ENCODE results near the gene SYT2. TPM values are rescaled to one million over a fixed set of nuclear protein-coding genes. Genes with fewer than 3 reads are reported as not detected.
"Not testable (repeated sequence)": the region's sequence is repeated elsewhere in the genome, so short reads cannot be mapped to it uniquely, and the experiment has no call there.

The SYT2 gene
- total RNA-seq, 1 experiment from 2014 or later = not detected

DNA sequence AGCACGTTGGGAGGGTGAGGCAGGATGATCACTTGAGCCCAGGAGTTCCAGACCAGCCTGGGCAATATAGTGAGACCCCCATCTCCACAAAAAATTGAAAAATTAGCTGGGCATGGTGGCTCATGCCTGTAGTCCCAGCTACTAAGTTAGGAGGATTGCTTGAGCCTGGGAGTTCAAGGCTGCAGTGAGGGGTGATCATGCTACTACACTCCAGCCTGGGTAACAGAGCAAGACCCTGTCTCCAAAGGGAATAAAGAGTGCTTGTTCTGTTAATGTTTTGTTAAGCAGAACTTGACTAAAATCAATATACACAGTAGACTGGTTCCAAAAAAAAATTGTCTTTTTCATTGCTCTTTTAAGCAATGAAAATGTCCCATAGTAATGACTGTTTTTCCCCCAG lies 146.4 kb downstream of the SYT2 start:
- Histone ChIP-seq H3K27ac (no peak overlapping the region), H3K27me3 (replicated peaks) (no peaks in the 10 kb centered on the region), H3K9me3 (replicated peaks) (no peaks in the 10 kb centered on the region), H3K4me3 (no peak overlapping the region), H3K36me3 (peaks cover 10% of the 10 kb centered on the region; the same call in 1 of the 2 replicates), H3K4me1 (replicated peaks) (peaks cover 32% of the 10 kb centered on the region)
- DNase-seq (ENCODE audit: low read depth in 1 of 2, low spot score in 2 of 2) = no peak

DNA sequence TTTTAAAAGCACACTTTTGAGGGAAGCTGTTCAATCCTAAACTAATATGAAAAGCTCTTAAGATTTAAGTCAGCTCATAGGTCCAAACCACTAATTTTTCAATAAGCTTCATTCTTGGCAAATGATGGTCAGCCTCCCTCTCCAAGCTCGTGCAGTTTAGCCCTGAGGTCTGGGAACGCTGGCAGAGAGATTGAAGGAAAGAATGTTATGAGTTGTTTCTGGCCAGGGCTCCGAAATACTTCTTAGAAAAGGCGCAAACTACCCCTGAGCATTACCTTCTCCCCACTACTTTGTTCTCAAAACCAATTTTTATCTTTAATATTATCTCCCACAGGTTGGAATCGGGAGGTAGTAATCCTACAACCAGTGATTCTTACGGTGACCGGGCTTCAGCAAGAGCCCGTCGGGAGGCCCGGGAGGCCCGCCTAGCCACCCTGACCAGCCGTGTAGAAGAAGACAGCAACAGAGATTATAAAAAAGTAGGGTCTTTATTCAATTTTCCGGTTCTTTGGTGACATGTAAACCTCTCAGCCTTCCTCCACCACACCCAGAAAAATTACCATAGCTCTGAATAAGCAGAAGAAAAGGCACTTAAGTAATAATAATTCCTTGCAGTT lies 147.7 kb downstream of the SYT2 start:
- Histone ChIP-seq H3K9me3 (replicated peaks) (no peaks in the 10 kb centered on the region), H3K36me3 (peaks cover 10% of the 10 kb centered on the region; the same call in 1 of the 2 replicates)
- no peak for DNase-seq (ENCODE audit: low read depth in 1 of 2, low spot score in 2 of 2)

GRCh38 chr1:202561726-202562443 lies 148.4 kb downstream of the SYT2 start:
- Histone ChIP-seq H3K4me3 (no peak overlapping the region), H3K27ac (no peak overlapping the region), H3K27me3 (replicated peaks) (no peaks in the 10 kb centered on the region), H3K9me3 (replicated peaks) (no peaks in the 10 kb centered on the region), H3K36me3 (peaks cover 10% of the 10 kb centered on the region; the same call in 1 of the 2 replicates), H3K4me1 (replicated peaks) (peaks cover 12% of the 10 kb centered on the region)
- DNase-seq (ENCODE audit: low read depth in 1 of 2, low spot score in 2 of 2) = no peak

More for the DNA sequence above, 147.7 kb downstream of the SYT2 start:
- Histone ChIP-seq H3K4me1 (replicated peaks) (peaks cover 19% of the 10 kb centered on the region), H3K27me3 (replicated peaks) (no peaks in the 10 kb centered on the region), H3K27ac (no peak overlapping the region), H3K4me3 (no peak overlapping the region)

GRCh38 chr1:202561240-202561639 lies 149.0 kb downstream of the SYT2 start:
- H3K36me3 ChIP-seq = peaks cover 10% of the 10 kb centered on the region; the same call in 1 of the 2 replicates
- DNase-seq (ENCODE audit: low read depth in 1 of 2, low spot score in 2 of 2) = no peak
- H3K4me3 ChIP-seq = no peak overlapping the region
- H3K27ac ChIP-seq = no peak overlapping the region
- H3K9me3 ChIP-seq (replicated peaks) = no peaks in the 10 kb centered on the region
- peaks cover 6% of the 10 kb centered on the region for H3K4me1 ChIP-seq (replicated peaks)
- no peaks in the 10 kb centered on the region for H3K27me3 ChIP-seq (replicated peaks)

DNA sequence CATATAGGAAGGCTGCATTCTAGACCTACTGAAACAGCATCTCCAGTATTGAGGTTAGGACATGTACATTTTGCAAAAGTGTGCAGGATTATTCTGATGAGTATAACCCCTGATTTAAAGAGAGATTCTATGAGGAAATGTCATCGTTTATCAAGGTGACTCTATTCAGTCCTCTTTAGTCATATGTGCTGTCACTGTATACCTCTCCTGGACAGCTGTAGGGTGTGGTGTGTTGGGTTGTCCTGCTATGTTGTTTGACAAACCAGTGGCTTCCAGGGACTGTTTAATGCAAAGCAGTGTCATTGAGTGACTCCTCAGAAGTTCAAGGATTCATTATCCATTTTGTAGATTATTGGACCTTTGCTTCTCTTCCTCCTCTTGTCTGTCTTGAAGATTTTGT lies 152.6 kb downstream of the SYT2 start:
- H3K36me3 ChIP-seq; H3K27me3 ChIP-seq (replicated peaks): not testable (repeated sequence)

GRCh38 chr1:202556037-202556436 lies 154.2 kb downstream of the SYT2 start:
- H3K4me1 ChIP-seq (replicated peaks) = peaks cover 15% of the 10 kb centered on the region
- H3K36me3 ChIP-seq; H3K4me3 ChIP-seq; DNase-seq (ENCODE audit: low read depth in 1 of 2, low spot score in 2 of 2); H3K27ac ChIP-seq; H3K27me3 ChIP-seq (replicated peaks); H3K9me3 ChIP-seq (replicated peaks): not testable (repeated sequence)

More for the DNA sequence above, 152.6 kb downstream of the SYT2 start:
- H3K9me3 ChIP-seq (replicated peaks); H3K27ac ChIP-seq; DNase-seq (ENCODE audit: low read depth in 1 of 2, low spot score in 2 of 2); H3K4me3 ChIP-seq: not testable (repeated sequence)
- H3K4me1 ChIP-seq (replicated peaks) = peaks cover 15% of the 10 kb centered on the region

DNA sequence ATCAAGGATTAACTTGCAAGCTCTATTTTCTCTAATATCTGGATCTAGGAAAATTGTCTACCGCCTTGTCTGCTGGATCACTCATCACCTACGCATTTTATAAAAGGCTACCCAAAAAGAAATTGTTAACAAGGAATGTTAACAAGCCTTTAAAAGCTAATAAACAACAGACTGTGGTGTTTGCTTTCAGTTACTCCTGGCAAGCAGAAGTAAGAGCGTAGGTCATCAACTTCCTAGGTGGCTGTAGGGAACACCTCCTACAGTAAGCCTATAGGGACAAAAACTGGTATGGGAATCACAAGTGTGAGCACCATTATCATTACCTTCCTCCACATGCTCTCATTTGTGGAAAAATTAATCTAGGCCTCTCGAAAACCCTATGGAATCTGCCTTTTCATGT lies 155.6 kb downstream of the SYT2 start:
- H3K9me3 ChIP-seq (replicated peaks); H3K4me3 ChIP-seq; H3K36me3 ChIP-seq; H3K27me3 ChIP-seq (replicated peaks): not testable (repeated sequence)
- peak overlapping the region; percentile 38; the same call in 1 of the 2 replicates for H3K27ac ChIP-seq
- peak in 1 of 2 experiments; percentile 42 for DNase-seq (ENCODE audit: low read depth in 1 of 2, low spot score in 2 of 2)
- peaks cover 15% of the 10 kb centered on the region for H3K4me1 ChIP-seq (replicated peaks)

- Histone ChIP-seq H3K27me3 (replicated peaks) (no peaks in the 10 kb centered on the region), H3K27ac (no peak overlapping the region), H3K9me3 (replicated peaks) (no peaks in the 10 kb centered on the region), H3K4me3 (no peak overlapping the region), H3K4me1 (replicated peaks) (peaks cover 15% of the 10 kb centered on the region), H3K36me3 (no peaks in the 10 kb centered on the region)
- no peak for DNase-seq (ENCODE audit: low read depth in 1 of 2, low spot score in 2 of 2)
These were observed 156.7 kb downstream of the SYT2 start for GRCh38 chr1:202553560-202554038.

DNA sequence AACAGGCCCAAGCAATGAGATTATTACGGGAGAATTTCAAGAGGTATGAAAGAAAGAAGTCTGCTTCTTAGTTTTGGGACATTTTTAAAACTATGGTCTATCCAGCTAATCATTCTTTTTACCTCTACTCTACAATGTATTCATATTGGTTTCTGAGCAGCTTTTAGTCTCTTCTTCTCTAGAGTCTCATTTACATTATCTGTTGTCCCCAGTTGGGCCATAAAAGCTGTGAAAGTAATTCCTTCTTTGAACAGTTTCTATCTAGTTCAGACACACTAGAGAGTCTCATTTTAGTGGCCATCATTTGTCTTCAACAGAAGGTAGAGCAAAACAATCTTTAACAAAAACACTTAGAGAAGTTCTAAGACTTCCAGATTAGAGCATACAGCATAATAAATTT lies 157.2 kb downstream of the SYT2 start:
- H3K27ac ChIP-seq; DNase-seq (ENCODE audit: low read depth in 1 of 2, low spot score in 2 of 2); H3K9me3 ChIP-seq (replicated peaks); H3K4me3 ChIP-seq; H3K27me3 ChIP-seq (replicated peaks); H3K36me3 ChIP-seq: not testable (repeated sequence)
- peaks cover 15% of the 10 kb centered on the region for H3K4me1 ChIP-seq (replicated peaks)

DNA sequence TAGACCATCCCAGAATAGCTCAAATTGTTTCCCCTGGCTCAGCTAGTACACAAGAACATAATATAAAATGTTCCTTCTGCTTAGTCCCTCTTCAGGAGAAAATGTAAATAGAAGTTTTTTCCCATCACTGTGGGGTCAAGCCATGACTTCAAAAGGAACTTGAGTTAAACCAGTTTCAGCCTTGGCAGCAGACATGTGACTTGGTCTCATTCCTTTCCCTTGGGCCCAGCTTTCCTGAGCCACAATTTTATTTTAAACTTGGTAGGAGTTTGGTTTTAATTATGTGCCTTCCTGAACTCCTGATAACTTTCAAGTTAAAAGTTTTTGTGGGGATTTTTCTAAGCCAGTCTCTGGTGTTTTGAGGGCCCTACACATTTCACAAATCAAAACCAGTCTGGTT lies 157.6 kb downstream of the SYT2 start:
- not testable (repeated sequence) for H3K27ac ChIP-seq; H3K36me3 ChIP-seq; H3K27me3 ChIP-seq (replicated peaks); H3K4me3 ChIP-seq; DNase-seq (ENCODE audit: low read depth in 1 of 2, low spot score in 2 of 2); H3K9me3 ChIP-seq (replicated peaks)
- peaks cover 15% of the 10 kb centered on the region for H3K4me1 ChIP-seq (replicated peaks)

DNA sequence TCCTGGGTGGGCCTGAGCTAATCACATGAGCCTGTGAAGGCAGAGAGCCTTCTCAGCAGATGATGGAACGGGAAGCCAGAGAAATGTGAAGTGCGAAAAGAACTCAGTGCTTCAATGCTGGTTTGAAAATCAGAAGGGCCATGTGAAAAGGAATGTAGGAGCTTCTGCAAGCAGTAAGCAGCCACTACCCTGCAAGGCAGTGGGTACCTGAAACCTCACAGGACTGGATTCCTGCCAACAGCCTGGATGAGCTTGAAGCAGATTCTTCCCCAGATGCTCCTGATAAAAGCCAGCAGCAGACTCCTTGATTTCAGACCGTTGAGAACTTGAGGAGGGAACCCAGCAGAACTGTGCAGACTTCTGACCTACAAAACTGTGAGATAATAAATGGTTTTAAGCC lies 158.6 kb downstream of the SYT2 start:
- H3K27ac ChIP-seq = no peak overlapping the region
- H3K4me1 ChIP-seq (replicated peaks) = peaks cover 15% of the 10 kb centered on the region
- no peaks in the 10 kb centered on the region for H3K36me3 ChIP-seq
- no peak for DNase-seq (ENCODE audit: low read depth in 1 of 2, low spot score in 2 of 2)
- H3K9me3 ChIP-seq (replicated peaks) = no peaks in the 10 kb centered on the region
- H3K4me3 ChIP-seq = no peak overlapping the region
- no peaks in the 10 kb centered on the region for H3K27me3 ChIP-seq (replicated peaks)

DNA sequence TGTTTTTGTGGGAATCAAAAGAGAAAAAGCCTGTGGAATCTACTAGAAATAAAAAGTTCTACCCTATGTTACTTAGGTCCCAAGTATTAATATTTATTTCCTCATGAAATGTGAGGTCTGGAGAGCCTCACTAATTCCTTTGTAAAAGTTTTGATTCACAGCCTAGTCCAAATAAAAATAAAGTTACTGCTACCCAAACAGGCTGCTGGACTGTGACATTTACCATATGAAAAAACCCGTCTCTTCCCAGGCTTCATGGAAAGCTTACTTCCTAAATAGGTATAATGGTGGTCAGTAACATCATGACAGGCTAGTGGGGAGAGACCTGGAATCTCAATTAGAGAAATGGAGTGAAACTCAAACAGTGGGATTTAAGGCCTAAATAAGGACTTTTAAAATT lies 160.2 kb downstream of the SYT2 start:
- not testable (repeated sequence) for H3K36me3 ChIP-seq; H3K27me3 ChIP-seq (replicated peaks); H3K27ac ChIP-seq; H3K9me3 ChIP-seq (replicated peaks); DNase-seq (ENCODE audit: low read depth in 1 of 2, low spot score in 2 of 2); H3K4me3 ChIP-seq
- H3K4me1 ChIP-seq (replicated peaks) = peaks cover 15% of the 10 kb centered on the region

GRCh38 chr1:202547215-202547614 lies 163.0 kb downstream of the SYT2 start:
- H3K36me3 ChIP-seq = no peaks in the 10 kb centered on the region
- H3K27me3 ChIP-seq (replicated peaks) = no peaks in the 10 kb centered on the region
- no peak overlapping the region for H3K4me3 ChIP-seq
- H3K27ac ChIP-seq = no peak overlapping the region
- H3K4me1 ChIP-seq (replicated peaks) = peaks cover 6% of the 10 kb centered on the region
- no peak for DNase-seq (ENCODE audit: low read depth in 1 of 2, low spot score in 2 of 2)
- H3K9me3 ChIP-seq (replicated peaks) = no peaks in the 10 kb centered on the region

- not testable (repeated sequence) for H3K36me3 ChIP-seq; H3K4me1 ChIP-seq (replicated peaks); H3K27ac ChIP-seq; H3K4me3 ChIP-seq; H3K9me3 ChIP-seq (replicated peaks); DNase-seq (ENCODE audit: low read depth in 1 of 2, low spot score in 2 of 2); H3K27me3 ChIP-seq (replicated peaks)
These were observed 163.5 kb downstream of the SYT2 start for GRCh38 chr1:202546796-202547195.
